H9 (cell line): Measurements from ENCODE around the gene SH3GL3. TPM values are rescaled to one million over a fixed set of nuclear protein-coding genes. Genes with fewer than 3 reads are reported as not detected.

ENCODE experiments used
- DNase-seq: peaks from one replicate; pipeline ENCODE4 v3.0.0-alpha.2; 2017
- H2AFZ ChIP-seq: one replicate; pipeline ENCODE4 v1.6.1; 2013; ENCODE audit warnings: mild to moderate bottlenecking, low read length, control low read depth, moderate library complexity
- H2AK5ac ChIP-seq: 2 replicates; pipeline ENCODE4 v1.6.1; 2013; ENCODE audit warnings: low read length, control low read depth, mixed read lengths; ENCODE audit not compliant: insufficient read length
- H2BK120ac ChIP-seq: one replicate; pipeline ENCODE4 v1.6.1; 2013; ENCODE audit warnings: low read depth, mild to moderate bottlenecking, low read length, control low read depth, inconsistent platforms; ENCODE audit not compliant: poor library complexity, severe bottlenecking
- H2BK12ac ChIP-seq: 2 replicates; pipeline ENCODE4 v1.6.1; 2013; ENCODE audit warnings: low read length, control low read depth, mixed read lengths, low read depth; ENCODE audit not compliant: insufficient read length
- H2BK15ac ChIP-seq: 2 replicates; pipeline ENCODE4 v1.6.1; 2013; ENCODE audit warnings: low read depth, low read length, control low read depth
- H2BK20ac ChIP-seq: one replicate; pipeline ENCODE4 v1.6.1; 2013; ENCODE audit warnings: low read depth, mild to moderate bottlenecking, low read length, control low read depth, inconsistent platforms; ENCODE audit not compliant: poor library complexity, severe bottlenecking
- H2BK5ac ChIP-seq: 2 replicates; pipeline ENCODE4 v1.6.1; 2013; ENCODE audit warnings: low read length, control low read depth, mixed read lengths; ENCODE audit not compliant: insufficient read length
- H3K14ac ChIP-seq: 2 replicates; pipeline ENCODE4 v1.6.1; 2013; ENCODE audit warnings: low read length, control low read depth; ENCODE audit not compliant: insufficient read depth
- H3K18ac ChIP-seq: 2 replicates; pipeline ENCODE4 v1.6.1; 2013; ENCODE audit warnings: low read depth, mild to moderate bottlenecking, mixed read lengths, low read length, control low read depth; ENCODE audit not compliant: insufficient read length
- H3K23ac ChIP-seq: 2 replicates; pipeline ENCODE4 v1.6.1; 2013; ENCODE audit warnings: low read length, control low read depth, mixed read lengths, low read depth; ENCODE audit not compliant: insufficient read length
- H3K23me2 ChIP-seq: 2 replicates; pipeline ENCODE4 v1.6.1; 2013; ENCODE audit warnings: low read depth, mild to moderate bottlenecking, mixed read lengths, low read length, control low read depth; ENCODE audit not compliant: insufficient read length, poor library complexity, severe bottlenecking
- H3K27ac ChIP-seq: 2 replicates; pipeline ENCODE4 v1.5.1; 2013; ENCODE audit warnings: low read length, control low read depth, mixed read lengths, low read depth; ENCODE audit not compliant: insufficient read length
- H3K27me3 ChIP-seq: 2 replicates; pipeline ENCODE4 v1.6.1; 2013; ENCODE audit warnings: low read length, control low read depth, inconsistent platforms; ENCODE audit not compliant: insufficient read depth
- H3K4ac ChIP-seq: 2 replicates; pipeline ENCODE4 v1.6.1; 2013; ENCODE audit warnings: low read depth, mild to moderate bottlenecking, control low read depth, inconsistent platforms, low read length, moderate library complexity
- H3K4me1 ChIP-seq: 2 replicates; pipeline ENCODE4 v1.6.1; 2013; ENCODE audit warnings: low read length, control low read depth, inconsistent platforms; ENCODE audit not compliant: insufficient read depth
- H3K4me2 ChIP-seq: 2 replicates; pipeline ENCODE4 v1.6.1; 2013; ENCODE audit warnings: low read length, control low read depth, mixed read lengths; ENCODE audit not compliant: insufficient read length, insufficient read depth
- H3K56ac ChIP-seq: 2 replicates; pipeline ENCODE4 v1.6.1; 2013; ENCODE audit warnings: low read depth, mild to moderate bottlenecking, mixed read lengths, low read length, control low read depth; ENCODE audit not compliant: insufficient read length
- H3K79me1 ChIP-seq: 2 replicates; pipeline ENCODE4 v1.6.1; 2013; ENCODE audit warnings: low read depth, mild to moderate bottlenecking, moderate library complexity, low read length, control low read depth, inconsistent platforms; ENCODE audit not compliant: insufficient read depth, poor library complexity, severe bottlenecking
- H3K79me2 ChIP-seq: 2 replicates; pipeline ENCODE4 v1.6.1; 2013; ENCODE audit warnings: low read length, control low read depth, inconsistent platforms; ENCODE audit not compliant: insufficient read depth
- H3K9ac ChIP-seq: 2 replicates; pipeline ENCODE4 v1.6.1; 2013; ENCODE audit warnings: low read length, control low read depth, mixed read lengths; ENCODE audit not compliant: insufficient read length; ENCODE audit errors: extremely low read depth
- H3K9me3 ChIP-seq: one replicate; pipeline ENCODE4 v1.6.1; 2013; ENCODE audit warnings: low read depth, low read length, inconsistent platforms; ENCODE audit not compliant: control insufficient read depth
- H3T11ph ChIP-seq: one replicate; pipeline ENCODE4 v1.6.1; 2013; ENCODE audit warnings: mild to moderate bottlenecking, low read length, control low read depth, inconsistent platforms
- H4K20me1 ChIP-seq: one replicate; pipeline ENCODE4 v1.6.1; 2013; ENCODE audit not compliant: control insufficient read depth, insufficient read length, insufficient read depth
- H4K5ac ChIP-seq: 2 replicates; pipeline ENCODE4 v1.6.1; 2013; ENCODE audit warnings: low read depth, mild to moderate bottlenecking, mixed read lengths, low read length, control low read depth; ENCODE audit not compliant: insufficient read length
- H4K8ac ChIP-seq: replicated peaks from 2 replicates; pipeline ENCODE4 v1.6.1; 2013; ENCODE audit warnings: low read length, control low read depth, mixed read lengths, low read depth; ENCODE audit not compliant: insufficient read length
- H4K91ac ChIP-seq: 2 replicates; pipeline ENCODE4 v1.6.1; 2013; ENCODE audit warnings: low read depth, mild to moderate bottlenecking, moderate library complexity, mixed read lengths, low read length, control low read depth; ENCODE audit not compliant: insufficient read length
- H3K27ac Mint-ChIP-seq, 3 experiments: 2 replicates in 2 of 3; 3 replicates in 1 of 3; pipeline ENCODE4 v1.8.0; 2020 to 2021; ENCODE audit warnings: mixed read lengths in 3 of 3, mild to moderate bottlenecking in 1 of 3, moderate library complexity in 1 of 3
- H3K27me3 Mint-ChIP-seq: 2 replicates; pipeline ENCODE4 v1.8.0; 2021; ENCODE audit warnings: low read depth, mild to moderate bottlenecking, moderate library complexity, mixed read lengths
- H3K36me3 Mint-ChIP-seq, 3 experiments: 2 replicates in 2 of 3; 3 replicates in 1 of 3; pipeline ENCODE4 v1.8.0; 2020 to 2021; ENCODE audit warnings: low read depth in 3 of 3, mixed read lengths in 3 of 3; ENCODE audit not compliant: insufficient read depth in 1 of 3
- H3K4me1 Mint-ChIP-seq, 2 experiments: 2 replicates each; pipeline ENCODE4 v1.8.0; 2020; ENCODE audit warnings: mixed read lengths in 2 of 2
- H3K4me3 Mint-ChIP-seq, 2 experiments: 2 replicates in 1 of 2; 3 replicates in 1 of 2; pipeline ENCODE4 v1.8.0; 2020 to 2021; ENCODE audit warnings: mild to moderate bottlenecking in 2 of 2, mixed read lengths in 2 of 2, moderate library complexity in 1 of 2
- H3K9me3 Mint-ChIP-seq, 2 experiments: 2 replicates in 1 of 2; 3 replicates in 1 of 2; pipeline ENCODE4 v1.8.0; 2020; ENCODE audit warnings: mild to moderate bottlenecking in 2 of 2, mixed read lengths in 2 of 2, moderate library complexity in 1 of 2
- CTCF ChIP-seq: fragments of 200-600 bp; sonication (generic); conservative IDR thresholded peaks from 3 replicates; pipeline ENCODE4 v1.8.0; 2021; ENCODE audit warnings: antibody characterized with exemption, mild to moderate bottlenecking
- WGBS: extraction: QIAGEN DNeasy Blood & Tissue Kit; methylation state at CpG from one replicate; pipeline ENCODE4 v1.1.7; 2013; ENCODE audit warnings: missing lambda C conversion rate, low lambda C conversion rate, mixed read lengths; ENCODE audit not compliant: insufficient read length; ENCODE audit errors: extremely low coverage; 5-methylcytosine and 5-hydroxymethylcytosine counted together
- total RNA-seq: library from RNA; stranded (reverse); gene quantifications from 2 replicates; pipeline ENCODE4 v1.2.1, GENCODE V29; 2021

The SH3GL3 gene
- total RNA-seq, 1 experiment from 2014 or later = 11.2 TPM

- no peak for DNase-seq
- no peak overlapping the region for H3K9ac ChIP-seq
These were observed 206.1 kb downstream of the SH3GL3 start for GRCh38 chr15:83653288-83653638.

More at GRCh38 chr15:83653288-83653638, 206.1 kb downstream of the SH3GL3 start:
- no peak overlapping the region for H3K18ac ChIP-seq
- no peak overlapping the region for H2BK12ac ChIP-seq
- peak overlapping the region; percentile 55 to 72 for H3K4me3 Mint-ChIP-seq
- H3K23me2 ChIP-seq = peaks cover 7% of the 10 kb centered on the region
- H3K27me3 Mint-ChIP-seq = peaks cover 75% of the 10 kb centered on the region
- no peak overlapping the region for H4K5ac ChIP-seq
- H3K4ac ChIP-seq = no peak overlapping the region
- peaks cover 19% of the 10 kb centered on the region; the same call in 1 of the 2 replicates for H3K27me3 ChIP-seq
- H2AK5ac ChIP-seq = no peak overlapping the region
- H3K4me1 ChIP-seq = no peaks in the 10 kb centered on the region
- no peak overlapping the region for H3K23ac ChIP-seq
- H3K4me2 ChIP-seq = peak overlapping the region; percentile 17
- no peak for TF ChIP-seq CTCF
- no peak overlapping the region for H2BK20ac ChIP-seq
- no peak overlapping the region for H3K27ac ChIP-seq
- H4K8ac ChIP-seq = no peak overlapping the region
- WGBS = no CpG with 5 or more reads among the region's 18 CpGs
- no peak overlapping the region for H2BK5ac ChIP-seq
- H3K9me3 ChIP-seq = no peaks in the 10 kb centered on the region
- H3K27ac Mint-ChIP-seq = no peak overlapping the region
- no peaks in the 10 kb centered on the region for H3K79me1 ChIP-seq
- H2AFZ ChIP-seq = no peak overlapping the region
- H4K91ac ChIP-seq = no peak overlapping the region
- no peaks in the 10 kb centered on the region for H4K20me1 ChIP-seq
- H3K79me2 ChIP-seq = no peaks in the 10 kb centered on the region
- H2BK120ac ChIP-seq = no peak overlapping the region
- no peaks in the 10 kb centered on the region; a peak in 2 of 5 replicates for H3K9me3 Mint-ChIP-seq
- no peak overlapping the region for H2BK15ac ChIP-seq
- H3K56ac ChIP-seq = no peak overlapping the region
- H3T11ph ChIP-seq = no peak overlapping the region
- H3K4me1 Mint-ChIP-seq = peaks cover 5 to 16% of the 10 kb centered on the region in 2 experiments; a peak in 2 of 4 replicates
- H3K14ac ChIP-seq = no peak overlapping the region; the same call in 1 of the 2 replicates
- H3K36me3 Mint-ChIP-seq = no peaks in the 10 kb centered on the region
